GM12878 (cell line): ENCODE data around the gene LTC4S. TPM values are rescaled to one million over a fixed set of nuclear protein-coding genes. Genes with fewer than 3 reads are reported as not detected.

Experiments used
- ATAC-seq: fragments of 200-7000 bp; cut with Tn5 transposase; 3 replicates; pipeline ENCODE4 v1.9.1; 2020; ENCODE audit warnings: mild to moderate bottlenecking, moderate library complexity
- BruUV-seq: library from RNA; stranded (reverse); fragments of 400-500 nt; replicated peaks from 2 replicates; lab custom pipeline; 2021; lab: Mats Ljungman, UMichigan
- CTCF ChIA-PET: fragments of 300-600 bp; sonication (Branson Sonifier 250); formaldehyde crosslinking; extraction: SDS; loops from one replicate; lab custom pipeline; 2021; ENCODE audit warnings: inconsistent platforms; lab: Yijun Ruan, JAX
- POLR2A ChIA-PET: fragments of 350-600 bp; formaldehyde crosslinking; extraction: SDS; loops from one replicate; lab custom pipeline; 2021; ENCODE audit warnings: inconsistent platforms; lab: Charles Lee
- RAD21 ChIA-PET: fragments of 300-600 bp; sonication (Branson Sonifier 250); formaldehyde crosslinking; loops from one replicate; lab custom pipeline; 2023; ENCODE audit warnings: antibody characterized with exemption; ENCODE audit not compliant: unreplicated experiment; lab: Charles Lee
- SMC1A ChIA-PET: fragments of 300-600 bp; sonication (Branson Sonifier 250); formaldehyde crosslinking; loops from one replicate; lab custom pipeline; 2023; ENCODE audit not compliant: unreplicated experiment, uncharacterized antibody; lab: Charles Lee
- DNase-seq: peaks from one replicate; pipeline ENCODE4 v3.0.0-alpha.2; 2011; ENCODE audit warnings: low read depth, low spot score
- FAIRE-seq: peaks from 3 replicates; lab custom pipeline; 2011; peaks lifted over from hg19 to GRCh38; lab: Jason Lieb, UNC
- H2AFZ ChIP-seq: 2 replicates; pipeline ENCODE4 v1.6.0; 2011; ENCODE audit warnings: low read depth, low read length, control low read depth; ENCODE audit not compliant: control insufficient read depth
- H3K27ac ChIP-seq: 2 replicates; pipeline ENCODE4 v1.5.1; 2011; ENCODE audit warnings: control low read depth; ENCODE audit not compliant: control insufficient read depth, insufficient read depth
- H3K27me3 ChIP-seq, 2 experiments: replicated peaks in 1 of 2; 2 replicates each; pipeline versions ENCODE4 v1.6.0 to v1.6.1; 2011; ENCODE audit warnings: low read length in 1 of 2; ENCODE audit not compliant: control insufficient read depth in 2 of 2, insufficient read depth in 2 of 2
- H3K36me3 ChIP-seq, 2 experiments: 2 replicates each; pipeline ENCODE4 v1.5.1; 2011; ENCODE audit warnings: low read length in 1 of 2; ENCODE audit not compliant: control insufficient read depth in 2 of 2, insufficient read depth in 2 of 2
- H3K4me1 ChIP-seq: 2 replicates; pipeline ENCODE4 v1.6.1; 2011; ENCODE audit warnings: mild to moderate bottlenecking, low read length, moderate library complexity, mixed read lengths; ENCODE audit not compliant: control insufficient read depth, insufficient read depth
- H3K4me2 ChIP-seq: 2 replicates; pipeline ENCODE4 v1.6.0; 2011; ENCODE audit warnings: control low read depth; ENCODE audit not compliant: control insufficient read depth, insufficient read depth
- H3K4me3 ChIP-seq: fragments of 200-600 bp; sonication (generic); 2 replicates; pipeline ENCODE4 v1.5.1; 2016
- H3K79me2 ChIP-seq: 2 replicates; pipeline ENCODE4 v1.6.0; 2011; ENCODE audit warnings: low read length; ENCODE audit not compliant: control insufficient read depth, insufficient read depth
- H3K9ac ChIP-seq: 2 replicates; pipeline ENCODE4 v1.8.0; 2011; ENCODE audit warnings: low read length, control low read depth, mixed read lengths; ENCODE audit not compliant: control insufficient read depth, insufficient read depth
- H3K9me3 ChIP-seq: replicated peaks from 3 replicates; pipeline ENCODE4 v1.5.1; 2011; ENCODE audit warnings: mild to moderate bottlenecking, low read length; ENCODE audit not compliant: control insufficient read depth, insufficient read depth
- H4K20me1 ChIP-seq: 2 replicates; pipeline ENCODE4 v1.6.0; 2011; ENCODE audit not compliant: control insufficient read depth, insufficient read depth
- CBFB ChIP-seq: IDR thresholded peaks from 2 replicates; pipeline ENCODE4 v1.6.1; 2016; ENCODE audit warnings: antibody characterized with exemption, low read depth
- CBX3 ChIP-seq: fragments of 200-600 bp; sonication (generic); IDR thresholded peaks from 2 replicates; pipeline ENCODE4 v1.6.1; 2016; ENCODE audit warnings: low read depth, borderline replicate concordance
- E2F4 ChIP-seq: IDR thresholded peaks from 2 replicates; pipeline ENCODE4 v1.6.1; 2012; ENCODE audit warnings: low read depth, low read length, improper control_type of control experiment
- FOS ChIP-seq: IDR thresholded peaks from 3 replicates; pipeline ENCODE4 v1.6.1; 2011; ENCODE audit warnings: borderline replicate concordance; ENCODE audit not compliant: insufficient read length; ENCODE audit errors: extremely low read depth
- HCFC1 ChIP-seq: fragments of 150-350 bp; IDR thresholded peaks from 2 replicates; pipeline ENCODE4 v1.6.1; 2014; ENCODE audit warnings: low read length
- HDGF ChIP-seq: fragments of 450-650 bp; IDR thresholded peaks from 2 replicates; pipeline ENCODE4 v1.6.1; 2016; ENCODE audit warnings: antibody characterized with exemption
- IKZF2 ChIP-seq, 2 experiments: fragments of 450-650 bp; IDR thresholded peaks; 2 replicates each; pipeline ENCODE4 v1.6.1; 2017; ENCODE audit warnings: mild to moderate bottlenecking in 2 of 2, moderate library complexity in 2 of 2
- IRF5 ChIP-seq: fragments of 450-650 bp; IDR thresholded peaks from 2 replicates; pipeline ENCODE4 v1.6.1; 2017; ENCODE audit warnings: borderline replicate concordance
- JUND ChIP-seq: IDR thresholded peaks from 2 replicates; pipeline ENCODE4 v1.6.1; 2012; ENCODE audit warnings: low read depth, mild to moderate bottlenecking, low read length, improper control_type of control experiment, moderate library complexity
- KDM1A ChIP-seq: fragments of 200-600 bp; sonication (generic); IDR thresholded peaks from 2 replicates; pipeline ENCODE4 v1.6.1; 2016; ENCODE audit warnings: borderline replicate concordance
- MYB ChIP-seq: fragments of 150-350 bp; IDR thresholded peaks from 2 replicates; pipeline ENCODE4 v1.6.1; 2014; ENCODE audit warnings: mild to moderate bottlenecking, low read depth, low read length, borderline replicate concordance
- NR2C1 ChIP-seq: fragments of 450-650 bp; IDR thresholded peaks from 2 replicates; pipeline ENCODE4 v1.6.1; 2017; ENCODE audit warnings: antibody characterized with exemption, mild to moderate bottlenecking, moderate library complexity
- PML ChIP-seq: IDR thresholded peaks from 2 replicates; pipeline ENCODE4 v1.6.1; 2012; ENCODE audit warnings: low read length, inconsistent platforms
- POLR2A ChIP-seq: IDR thresholded peaks from 2 replicates; pipeline ENCODE4 v1.6.1; 2011; ENCODE audit warnings: low read depth, mild to moderate bottlenecking, low read length
- RELA ChIP-seq: fragments of 450-650 bp; IDR thresholded peaks from 2 replicates; pipeline ENCODE4 v1.8.0; 2014; ENCODE audit warnings: borderline replicate concordance; ENCODE audit not compliant: partially characterized antibody
- STAT1 ChIP-seq: fragments of 450-650 bp; conservative IDR thresholded peaks from 2 replicates; pipeline ENCODE4 v1.6.1; 2014; ENCODE audit warnings: antibody characterized with exemption, mild to moderate bottlenecking
- SUZ12 ChIP-seq: fragments of 200-600 bp; sonication (generic); IDR thresholded peaks from one replicate; pipeline ENCODE4 v1.6.1; 2018; ENCODE audit warnings: antibody characterized with exemption, mild to moderate bottlenecking; ENCODE audit not compliant: unreplicated experiment
- ZNF592 ChIP-seq: fragments of 450-650 bp; IDR thresholded peaks from 2 replicates; pipeline ENCODE4 v1.6.1; 2017; ENCODE audit warnings: mild to moderate bottlenecking, moderate library complexity
- ZSCAN29 ChIP-seq: fragments of 450-650 bp; IDR thresholded peaks from 2 replicates; pipeline ENCODE4 v1.6.1; 2017; ENCODE audit warnings: mild to moderate bottlenecking, moderate library complexity
- ZZZ3 ChIP-seq: IDR thresholded peaks from 2 replicates; pipeline ENCODE4 v1.6.1; 2011; ENCODE audit warnings: low read depth; ENCODE audit not compliant: control insufficient read depth, insufficient read length
- WGBS: methylation state at CpG from one replicate; pipeline ENCODE4 v1.1.6; 2016; ENCODE audit warnings: low lambda C conversion rate; ENCODE audit not compliant: insufficient replicate concordance, insufficient coverage; ENCODE audit errors: missing lambda C conversion rate; 5-methylcytosine and 5-hydroxymethylcytosine counted together
- in situ Hi-C: fragments of 300-500 bp; cut with MboI; formaldehyde crosslinking; loops from 9 replicates; pipeline ENCODE4 v1.14.3; 2018; ENCODE audit warnings: mixed read lengths
- intact Hi-C: fragments of 100-400 bp; cut with micrococcal nuclease; formaldehyde crosslinking; loops from one replicate; pipeline ENCODE4 v1.14.2; 2022; ENCODE audit not compliant: unreplicated experiment
- polyA plus RNA-seq, 11 experiments: library from polyadenylated mRNA; depleted of rRNA in 4 of 11; unstranded in 6 of 11; stranded (reverse) in 5 of 11; fragments of >200 nt; fragmentation: Nextera tagmentation in 4 of 11; fragmentation: Illumina TruSeq in 1 of 11; extraction: Ambion mirVana in 4 of 11; extraction: Trizol in 1 of 11; gene quantifications; 1 replicate in 1 of 11; 2 replicates in 10 of 11; pipeline versions ENCODE4 v1.2.1 to v1.2.3, GENCODE V29; 2011 to 2016; ENCODE audit warnings: inconsistent platforms in 2 of 11, missing spikeins in 2 of 11, low read depth in 1 of 11
- total RNA-seq, 4 experiments: library from RNA; depleted of rRNA in 3 of 4; stranded (reverse); fragments of >200 nt in 3 of 4; fragmentation: Illumina TruSeq in 1 of 4; extraction: Trizol in 1 of 4; gene quantifications; 2 replicates each; pipeline versions ENCODE4 v1.2.1 to v1.2.3, GENCODE V29; 2013 to 2021

Gene LTC4S
- total and polyA plus RNA-seq, 10 of the 15 experiments (the other 5 are each of a cell fraction or from before 2014, with no cell fraction given), result 0.78 to 3.6 (median 1.8) TPM; not detected in 5

GRCh38 chr5:179773686-179774040, 20.1 kb upstream of the LTC4S start (continued):
- TF ChIP-seq SUZ12 (no peak), STAT1 (no peak), ZSCAN29 (no peak), HCFC1 (no peak)

- DNase-seq (no peak), ATAC-seq (no peak), FAIRE-seq (no peak)
- SMC1A ChIA-PET, result no interaction called here
- H4K20me1 ChIP-seq, result no peaks in the 10 kb centered on the region
- in situ Hi-C loops (no loop called here), intact Hi-C loops (no loop called here)
- TF ChIP-seq PML (no peak), HDGF (no peak), ZZZ3 (no peak), ZNF592 (no peak), POLR2A (no peak), IKZF2 (IDR thresholded peaks at IDR 0.05) (no peak), MYB (no peak), JUND (no peak), NR2C1 (no peak), RELA (no peak), FOS (no peak), E2F4 (no peak), KDM1A (no peak), IRF5 (no peak), CBFB (no peak), CBX3 (no peak)
- H3K4me2 ChIP-seq, result no peak overlapping the region
- no peak overlapping the region for H2AFZ ChIP-seq
- BruUV-seq, result no TSS peak
- no peaks in the 10 kb centered on the region for H3K79me2 ChIP-seq
- H3K4me1 ChIP-seq, result no peaks in the 10 kb centered on the region
- POLR2A ChIA-PET, result no interaction called here
- no peaks in the 10 kb centered on the region for H3K9me3 ChIP-seq
- RAD21 ChIA-PET, result no interaction called here
- WGBS, result 96% methylated on average over 12 of the region's 12 CpGs
- H3K27ac ChIP-seq, result no peak overlapping the region
- CTCF ChIA-PET, result no interaction called here
- H3K27me3 ChIP-seq, result no peaks in the 10 kb centered on the region
- H3K4me3 ChIP-seq, result no peak overlapping the region
- H3K9ac ChIP-seq, result no peak overlapping the region
- H3K36me3 ChIP-seq, result peaks cover 12 to 31% of the 10 kb centered on the region in 2 experiments
Observed at GRCh38 chr5:179774442-179774841, 19.3 kb upstream of the LTC4S start.
